Trophoblast cell (in vitro differentiated cells and primary cell): ENCODE results near the gene BCAT1.

Experiments used
- DNase-seq, 2 donors: peaks; one replicate each; pipeline ENCODE4 v3.0.0-alpha.2; 2016
- H2AFZ ChIP-seq: 2 replicates; pipeline ENCODE4 v1.6.1; 2013; ENCODE audit warnings: low read length, moderate library complexity, mild to moderate bottlenecking; ENCODE audit not compliant: insufficient read depth, poor library complexity
- H2AK5ac ChIP-seq: 2 replicates; pipeline ENCODE4 v1.6.1; 2013; ENCODE audit warnings: mild to moderate bottlenecking, low read length
- H2BK120ac ChIP-seq: 2 replicates; pipeline ENCODE4 v1.6.1; 2013; ENCODE audit warnings: low read length, mild to moderate bottlenecking, moderate library complexity; ENCODE audit not compliant: insufficient read depth, poor library complexity
- H2BK12ac ChIP-seq: 2 replicates; pipeline ENCODE4 v1.6.1; 2013; ENCODE audit warnings: mild to moderate bottlenecking, low read length, moderate library complexity
- H2BK5ac ChIP-seq: 2 replicates; pipeline ENCODE4 v1.6.1; 2013; ENCODE audit warnings: low read length, low read depth, moderate library complexity, mild to moderate bottlenecking; ENCODE audit not compliant: poor library complexity
- H3K14ac ChIP-seq: 2 replicates; pipeline ENCODE4 v1.6.1; 2013; ENCODE audit warnings: mild to moderate bottlenecking, low read length
- H3K18ac ChIP-seq: 2 replicates; pipeline ENCODE4 v1.6.1; 2013; ENCODE audit warnings: mild to moderate bottlenecking, low read length
- H3K23ac ChIP-seq: 2 replicates; pipeline ENCODE4 v1.6.1; 2013; ENCODE audit warnings: low read length
- H3K27ac ChIP-seq: 2 replicates; pipeline ENCODE4 v1.5.1; 2013; ENCODE audit warnings: low read depth, mild to moderate bottlenecking, inconsistent platforms, low read length, moderate library complexity
- H3K27me3 ChIP-seq: 2 replicates; pipeline ENCODE4 v1.6.1; 2013; ENCODE audit warnings: inconsistent platforms, mild to moderate bottlenecking, low read length, moderate library complexity; ENCODE audit not compliant: insufficient read depth
- H3K36me3 ChIP-seq, 2 experiments: 1 replicate in 1 of 2; 2 replicates in 1 of 2; pipeline ENCODE4 v1.6.1; 2013; ENCODE audit warnings: low read length in 2 of 2, mild to moderate bottlenecking in 2 of 2, moderate library complexity in 1 of 2; ENCODE audit not compliant: insufficient read depth in 2 of 2, control insufficient read depth in 1 of 2
- H3K4ac ChIP-seq: 2 replicates; pipeline ENCODE4 v1.6.1; 2013; ENCODE audit warnings: low read depth, mild to moderate bottlenecking, low read length, moderate library complexity
- H3K4me1 ChIP-seq, 2 experiments: 1 replicate in 1 of 2; 2 replicates in 1 of 2; pipeline ENCODE4 v1.6.1; 2013; ENCODE audit warnings: low read length in 2 of 2, mild to moderate bottlenecking in 2 of 2, moderate library complexity in 1 of 2; ENCODE audit not compliant: insufficient read depth in 2 of 2, control insufficient read depth in 1 of 2
- H3K4me2 ChIP-seq: 2 replicates; pipeline ENCODE4 v1.6.1; 2013; ENCODE audit warnings: inconsistent platforms, mild to moderate bottlenecking, low read length, moderate library complexity
- H3K4me3 ChIP-seq: 2 replicates; pipeline ENCODE4 v1.5.1; 2013; ENCODE audit warnings: mild to moderate bottlenecking, low read depth, low read length, inconsistent platforms
- H3K79me1 ChIP-seq: one replicate; pipeline ENCODE4 v1.6.1; 2013; ENCODE audit warnings: low read length
- H3K79me2 ChIP-seq: 2 replicates; pipeline ENCODE4 v1.6.1; 2013; ENCODE audit warnings: low read length, mild to moderate bottlenecking; ENCODE audit not compliant: control insufficient read depth, insufficient read depth, poor library complexity
- H3K9ac ChIP-seq: 2 replicates; pipeline ENCODE4 v1.6.1; 2013; ENCODE audit warnings: mild to moderate bottlenecking, low read length
- H3K9me3 ChIP-seq: 2 replicates; pipeline ENCODE4 v1.6.1; 2013; ENCODE audit warnings: low read depth, mild to moderate bottlenecking, control low read depth, inconsistent platforms, low read length; ENCODE audit not compliant: insufficient read depth
- H4K12ac ChIP-seq: 2 replicates; pipeline ENCODE4 v1.6.1; 2013; ENCODE audit warnings: low read depth, mild to moderate bottlenecking, low read length, moderate library complexity
- H4K8ac ChIP-seq: 2 replicates; pipeline ENCODE4 v1.6.1; 2013; ENCODE audit warnings: low read depth, mild to moderate bottlenecking, low read length, moderate library complexity
- H4K91ac ChIP-seq: one replicate; pipeline ENCODE4 v1.6.1; 2013; ENCODE audit warnings: low read depth, mild to moderate bottlenecking, low read length, moderate library complexity
- WGBS: extraction: QIAGEN DNeasy Blood & Tissue Kit; methylation state at CpG from one replicate; pipeline ENCODE4 v1.1.7; 2013; ENCODE audit warnings: missing lambda C conversion rate; ENCODE audit not compliant: insufficient read length, insufficient coverage; ENCODE audit errors: extremely low coverage; 5-methylcytosine and 5-hydroxymethylcytosine counted together

The BCAT1 gene

DNA sequence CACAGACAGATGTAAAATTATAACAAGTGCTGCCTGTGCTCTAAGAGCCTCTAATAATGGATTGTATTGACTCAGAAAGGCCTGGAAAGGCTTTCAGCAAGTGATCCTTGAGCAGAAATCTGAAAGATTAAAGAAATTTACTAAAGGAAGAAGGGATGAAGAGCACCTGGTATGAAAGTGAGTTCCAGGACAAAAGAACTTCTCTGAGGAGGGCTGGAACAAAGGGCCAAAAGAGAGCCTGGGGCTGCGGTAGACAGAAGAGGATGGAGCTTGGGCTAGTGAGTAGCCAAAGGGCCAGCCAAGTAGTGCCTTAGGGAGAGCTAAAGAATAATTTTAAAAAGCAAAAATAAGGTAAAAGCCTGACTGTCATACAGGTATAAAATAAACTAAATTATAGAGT is 44.0 kb downstream of the BCAT1 start:
- Histone ChIP-seq H2AK5ac (no peak overlapping the region), H2BK12ac (no peak overlapping the region), H3K14ac (no peak overlapping the region), H3K4ac (no peak overlapping the region), H3K23ac (no peak overlapping the region), H3K4me2 (no peak overlapping the region), H3K36me3 (peaks cover 0 to 2% of the 10 kb centered on the region in 2 experiments), H3K4me3 (no peak overlapping the region), H4K91ac (no peak overlapping the region), H3K27ac (no peak overlapping the region), H3K9me3 (no peaks in the 10 kb centered on the region), H2AFZ (no peak overlapping the region), H3K9ac (no peak overlapping the region), H4K12ac (no peak overlapping the region), H3K4me1 (peaks cover 22 to 33% of the 10 kb centered on the region in 2 experiments), H3K79me2 (peaks cover 8% of the 10 kb centered on the region), H2BK120ac (no peak overlapping the region), H3K18ac (no peak overlapping the region), H4K8ac (no peak overlapping the region), H2BK5ac (no peak overlapping the region), H3K79me1 (peaks cover 11% of the 10 kb centered on the region), H3K27me3 (peaks cover 4% of the 10 kb centered on the region)
- no peak for DNase-seq
- WGBS: no CpG with 5 or more reads among the region's 1 CpG

DNA sequence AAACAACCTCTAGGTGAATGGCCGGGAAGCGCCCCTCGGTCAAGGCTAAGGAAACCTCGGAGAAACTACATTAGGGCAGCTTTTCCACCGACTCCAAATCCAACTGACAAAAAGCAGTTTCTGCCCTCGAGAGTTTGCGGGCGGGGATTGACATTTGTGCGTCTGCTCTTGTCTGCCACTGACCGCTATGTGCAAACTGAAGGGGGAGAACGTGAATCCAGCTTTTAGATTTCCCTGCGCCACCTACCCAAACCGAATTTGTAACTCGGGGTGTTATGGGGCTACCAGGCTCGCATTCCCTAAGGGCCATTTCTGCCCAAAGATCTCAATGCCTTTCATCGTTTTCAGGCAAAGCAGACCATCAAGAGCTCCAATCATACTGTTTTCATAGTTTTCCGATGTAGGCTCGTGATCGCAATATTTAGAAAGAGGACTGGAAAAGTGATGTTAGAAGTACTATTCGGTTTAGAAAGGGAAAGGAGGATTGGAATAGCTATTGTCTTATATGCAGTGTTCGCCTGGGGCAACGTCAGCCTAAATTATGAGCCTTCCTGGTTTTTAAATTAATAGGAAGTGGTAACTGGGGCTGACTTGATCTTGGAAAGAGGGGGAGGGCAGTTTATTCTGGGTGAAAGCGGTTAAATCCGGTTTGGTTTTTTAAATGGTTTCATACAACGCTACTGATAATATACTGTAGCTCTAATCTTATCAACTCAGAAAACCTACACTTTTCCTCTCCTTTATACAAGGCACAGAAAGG is 45.4 kb downstream of the BCAT1 start:
- H3K4me2 ChIP-seq: peak overlapping the region; percentile 88
- H3K27ac ChIP-seq: no peak overlapping the region
- no peak overlapping the region for H2BK5ac ChIP-seq
- H2BK12ac ChIP-seq: no peak overlapping the region
- no peak overlapping the region for H2AK5ac ChIP-seq
- H3K9me3 ChIP-seq: no peaks in the 10 kb centered on the region
- H3K36me3 ChIP-seq: peaks cover 0 to 2% of the 10 kb centered on the region in 2 experiments
- WGBS: no CpG with 5 or more reads among the region's 25 CpGs
- H3K23ac ChIP-seq: no peak overlapping the region
- peak overlapping the region; percentile 85 for H3K18ac ChIP-seq
- DNase-seq: no peak
- no peak overlapping the region for H4K12ac ChIP-seq
- H3K14ac ChIP-seq: no peak overlapping the region
- H3K4me3 ChIP-seq: peak overlapping the region; percentile 60
- no peak overlapping the region for H2AFZ ChIP-seq
- no peak overlapping the region for H3K9ac ChIP-seq
- peaks cover 11% of the 10 kb centered on the region for H3K79me1 ChIP-seq
- H3K79me2 ChIP-seq: peaks cover 8% of the 10 kb centered on the region
- peaks cover 4% of the 10 kb centered on the region for H3K27me3 ChIP-seq
- no peak overlapping the region for H2BK120ac ChIP-seq
- H3K4me1 ChIP-seq: peaks cover 22 to 28% of the 10 kb centered on the region in 2 experiments
- peak overlapping the region; percentile 56 for H4K91ac ChIP-seq
- H3K4ac ChIP-seq: no peak overlapping the region
- H4K8ac ChIP-seq: peak overlapping the region; percentile 22

DNA sequence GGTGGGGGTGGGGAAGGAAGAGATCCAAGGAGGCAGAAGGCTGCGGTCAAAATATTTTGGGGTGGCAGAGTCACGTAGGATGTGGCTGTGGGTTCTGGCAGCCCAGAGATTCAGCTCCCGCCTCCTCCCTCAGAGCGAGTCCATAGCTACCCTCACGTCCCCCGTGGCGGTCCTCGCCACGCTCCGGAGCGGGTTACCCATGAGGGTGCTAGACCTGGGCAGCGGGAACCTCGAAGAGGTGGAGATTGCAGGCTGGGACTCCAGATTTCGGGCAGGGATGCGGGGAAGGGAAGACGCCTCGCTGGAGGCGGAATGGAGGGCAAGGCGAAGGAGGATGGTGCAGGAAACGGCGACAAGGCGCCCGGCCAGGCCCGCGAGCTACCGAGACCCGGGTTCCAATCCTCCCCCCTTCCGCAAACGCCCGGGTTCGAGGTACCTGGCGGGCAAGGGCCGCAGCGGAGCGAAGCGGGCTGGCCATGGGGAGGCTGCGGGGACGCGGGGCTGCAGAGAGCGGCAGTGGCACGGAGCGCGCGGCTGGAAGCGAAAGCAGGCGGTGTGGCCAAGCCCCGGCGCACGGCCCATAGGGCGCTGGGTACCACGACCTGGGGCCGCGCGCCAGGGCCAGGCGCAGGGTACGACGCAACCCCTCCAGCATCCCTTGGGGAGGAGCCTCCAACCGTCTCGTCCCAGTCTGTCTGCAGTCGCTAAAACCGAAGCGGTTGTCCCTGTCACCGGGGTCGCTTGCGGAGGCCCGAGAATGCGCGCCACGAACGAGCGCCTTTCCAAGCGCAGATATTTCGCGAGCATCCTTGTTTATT is 46.2 kb downstream of the BCAT1 start:
- H4K8ac ChIP-seq: peak overlapping the region; percentile 87
- H3K27me3 ChIP-seq: peaks cover 4% of the 10 kb centered on the region
- H3K79me2 ChIP-seq: peaks cover 8% of the 10 kb centered on the region
- DNase-seq: no peak
- peak overlapping the region; percentile 18 for H3K9ac ChIP-seq
- peaks cover 11% of the 10 kb centered on the region for H3K79me1 ChIP-seq
- H2AK5ac ChIP-seq: peak overlapping the region; percentile 42
- peak overlapping the region; percentile 19 for H3K4ac ChIP-seq
- H3K23ac ChIP-seq: no peak overlapping the region
- peaks cover 21 to 28% of the 10 kb centered on the region in 2 experiments for H3K4me1 ChIP-seq
- WGBS: no CpG with 5 or more reads among the region's 74 CpGs
- no peak overlapping the region for H2AFZ ChIP-seq
- H4K91ac ChIP-seq: peak overlapping the region; percentile 56
- H3K36me3 ChIP-seq: peaks cover 0 to 2% of the 10 kb centered on the region in 2 experiments
- peak overlapping the region; percentile 2 for H4K12ac ChIP-seq
- H3K18ac ChIP-seq: peak overlapping the region; percentile 85
- peak overlapping the region; percentile 60 for H3K4me3 ChIP-seq
- H2BK5ac ChIP-seq: peak overlapping the region; percentile 4
- H2BK12ac ChIP-seq: peak overlapping the region; percentile 71
- H3K4me2 ChIP-seq: peak overlapping the region; percentile 88
- peak overlapping the region; percentile 60 for H3K14ac ChIP-seq
- H3K9me3 ChIP-seq: no peaks in the 10 kb centered on the region
- H3K27ac ChIP-seq: no peak overlapping the region
- H2BK120ac ChIP-seq: peak overlapping the region; percentile 50

DNA sequence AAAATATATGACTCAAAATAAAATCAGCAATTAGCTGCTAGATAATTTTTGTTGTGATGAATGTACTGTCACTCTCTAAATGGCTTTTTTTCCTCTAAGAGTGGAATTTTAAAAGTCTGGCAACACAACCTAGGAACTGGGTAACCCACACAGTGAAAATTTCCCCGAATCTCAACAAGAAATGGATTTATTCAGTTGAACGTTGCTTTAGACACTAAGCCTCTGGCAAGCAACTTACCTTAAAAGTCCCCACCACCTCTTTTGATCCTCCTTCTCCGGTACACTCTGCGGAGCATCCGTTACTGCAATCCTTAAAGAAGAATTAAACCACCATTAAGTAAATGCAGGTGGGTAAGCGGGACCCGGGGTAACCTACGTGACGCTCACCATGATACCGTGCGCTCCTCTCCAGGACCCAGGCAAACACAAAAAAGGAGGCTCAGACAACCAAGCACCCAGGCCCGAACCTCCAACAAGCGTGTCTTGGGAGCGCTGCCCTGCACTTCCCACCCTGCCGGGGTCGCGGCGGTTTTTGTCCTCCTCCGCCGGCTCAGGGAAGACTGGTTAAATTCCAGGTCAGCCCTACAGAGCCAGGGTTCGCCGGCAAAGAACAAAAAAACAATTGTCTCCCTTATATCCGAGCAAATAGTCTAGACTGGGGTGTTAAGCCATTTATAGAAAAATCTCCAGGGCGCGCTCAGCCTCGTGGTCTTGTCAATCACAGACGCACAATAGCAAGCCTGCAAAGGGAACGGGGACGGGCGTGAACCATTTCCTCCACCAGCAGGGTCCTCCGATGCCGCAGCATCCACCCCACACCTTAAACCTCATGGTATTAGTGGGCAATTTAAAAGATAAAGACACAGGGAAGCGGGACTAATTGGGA is 47.1 kb downstream of the BCAT1 start:
- no peak overlapping the region for H2BK5ac ChIP-seq
- peak overlapping the region; percentile 87 for H4K12ac ChIP-seq
- peak overlapping the region; percentile 26 for H3K14ac ChIP-seq
- H3K4me2 ChIP-seq: peak overlapping the region; percentile 88
- H3K79me2 ChIP-seq: peaks cover 8% of the 10 kb centered on the region
- peak overlapping the region; percentile 4 for H3K4ac ChIP-seq
- no CpG with 5 or more reads among the region's 33 CpGs for WGBS
- peaks cover 4% of the 10 kb centered on the region for H3K27me3 ChIP-seq
- H4K8ac ChIP-seq: no peak overlapping the region
- H2BK120ac ChIP-seq: peak overlapping the region; percentile 26
- H3K9ac ChIP-seq: no peak overlapping the region
- H4K91ac ChIP-seq: no peak overlapping the region
- H3K4me1 ChIP-seq: peaks cover 20 to 28% of the 10 kb centered on the region in 2 experiments
- H3K79me1 ChIP-seq: peaks cover 11% of the 10 kb centered on the region
- peak overlapping the region; percentile 22 for H3K18ac ChIP-seq
- H2BK12ac ChIP-seq: peak overlapping the region; percentile 62
- H2AK5ac ChIP-seq: no peak overlapping the region
- no peak overlapping the region for H3K27ac ChIP-seq
- H2AFZ ChIP-seq: no peak overlapping the region
- no peak overlapping the region for H3K4me3 ChIP-seq
- peaks cover 0 to 2% of the 10 kb centered on the region in 2 experiments for H3K36me3 ChIP-seq
- H3K23ac ChIP-seq: no peak overlapping the region
- H3K9me3 ChIP-seq: no peaks in the 10 kb centered on the region
- no peak for DNase-seq
